UCSD-AML1 (cell line): ENCODE results near the gene COL23A1.
"Not testable (repeated sequence)": the region's sequence is repeated elsewhere in the genome, so short reads cannot be mapped to it uniquely, and the experiment has no call there.

Experiments
- DNase-seq: peaks from one replicate; lab custom pipeline; 2025; ENCODE audit not compliant: unreplicated experiment; lab: John Stamatoyannopoulos, UW

COL23A1 gene

GRCh38 chr5:178332210-178332641 lies 258.0 kb downstream of the COL23A1 start:
- no peak for DNase-seq

DNA sequence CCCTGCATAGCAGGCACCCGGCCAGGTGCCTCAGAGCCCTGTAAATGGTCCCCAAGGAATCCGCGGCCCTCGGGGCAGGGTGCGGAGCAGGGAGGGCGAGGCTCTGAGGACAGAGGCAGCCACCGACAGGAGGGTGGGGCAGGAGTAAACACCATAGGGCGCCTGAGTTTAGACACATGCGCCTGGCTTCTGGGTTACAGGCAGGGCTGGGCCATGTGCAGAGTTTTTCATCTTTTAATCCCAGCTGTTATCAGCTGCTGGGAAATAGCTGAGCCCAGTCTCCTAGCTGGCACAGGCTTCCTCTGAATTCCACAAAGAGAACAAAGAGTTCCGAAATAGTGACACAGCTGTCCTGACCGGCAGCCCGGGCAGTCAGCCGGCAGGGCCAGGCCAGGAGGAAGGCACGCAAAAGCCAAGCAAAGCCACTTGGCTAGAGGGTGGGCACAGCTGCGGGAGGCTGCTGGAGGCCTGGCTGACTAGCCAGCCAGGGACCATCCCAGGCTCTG lies 258.6 kb downstream of the COL23A1 start:
- no peak for DNase-seq

- DNase-seq, result no peak
Measured at GRCh38 chr5:178330791-178331404, 259.3 kb downstream of the COL23A1 start.

GRCh38 chr5:178328826-178329730 lies 261.1 kb downstream of the COL23A1 start:
- no peak for DNase-seq

DNA sequence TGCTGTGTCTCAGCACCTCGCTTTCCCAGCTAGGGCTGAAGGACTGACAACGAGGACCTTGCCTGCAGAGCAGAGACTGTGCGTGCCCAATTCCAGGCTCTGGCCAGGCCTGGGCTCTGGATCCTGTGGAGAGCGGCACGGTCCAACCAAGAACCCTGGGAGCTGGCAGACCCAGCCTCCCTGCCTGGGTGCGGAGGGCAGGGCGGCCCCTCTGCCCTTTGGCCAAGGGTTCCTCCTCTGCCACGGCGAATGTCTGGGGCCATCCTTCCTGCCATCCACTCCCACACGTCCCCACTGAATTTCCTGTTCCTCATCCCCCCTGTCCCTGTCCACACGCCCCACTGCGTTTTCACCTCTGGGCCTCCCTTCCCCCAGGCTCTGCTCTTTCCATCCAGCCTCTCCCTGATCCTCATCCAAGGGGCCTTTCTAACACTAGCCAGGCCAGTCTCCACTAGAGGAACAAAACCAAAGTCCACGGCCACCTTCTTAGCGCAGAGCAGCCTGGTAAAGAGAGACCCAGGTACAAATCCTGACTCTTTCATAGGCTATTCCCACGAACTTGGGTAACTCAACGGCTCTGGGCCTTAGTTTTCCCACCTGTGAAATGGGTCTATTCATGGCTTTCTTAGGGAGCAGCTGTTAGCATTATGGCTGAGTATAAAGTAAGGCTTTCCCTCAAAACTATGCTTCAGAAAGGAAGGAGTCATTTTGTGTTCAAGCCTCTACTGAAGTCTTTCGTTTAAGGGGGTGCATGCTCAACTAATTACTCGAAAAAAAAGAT lies 262.1 kb downstream of the COL23A1 start:
- DNase-seq, result no peak

DNA sequence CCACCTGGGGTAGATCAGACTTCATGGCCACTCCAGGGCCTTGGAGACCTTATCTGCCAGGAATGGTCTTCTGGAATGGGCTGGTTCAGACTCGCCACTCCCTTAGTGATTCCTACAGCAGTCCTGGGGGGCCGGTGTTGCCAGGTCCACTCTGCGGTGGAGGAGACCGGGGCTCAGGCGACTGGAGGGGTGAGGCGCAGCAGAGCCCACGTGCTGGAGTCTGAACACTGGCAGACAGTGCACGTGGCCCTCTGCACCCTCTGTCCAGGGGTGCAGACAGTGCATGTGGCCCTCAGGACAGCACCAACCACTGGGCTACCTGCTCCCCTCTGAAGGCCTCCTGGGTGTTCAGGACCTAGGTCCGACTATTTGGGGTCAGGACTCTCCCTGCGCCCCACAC lies 262.7 kb downstream of the COL23A1 start:
- no peak for DNase-seq

- no peak for DNase-seq
Measured at GRCh38 chr5:178326374-178326715, 263.8 kb downstream of the COL23A1 start.

DNA sequence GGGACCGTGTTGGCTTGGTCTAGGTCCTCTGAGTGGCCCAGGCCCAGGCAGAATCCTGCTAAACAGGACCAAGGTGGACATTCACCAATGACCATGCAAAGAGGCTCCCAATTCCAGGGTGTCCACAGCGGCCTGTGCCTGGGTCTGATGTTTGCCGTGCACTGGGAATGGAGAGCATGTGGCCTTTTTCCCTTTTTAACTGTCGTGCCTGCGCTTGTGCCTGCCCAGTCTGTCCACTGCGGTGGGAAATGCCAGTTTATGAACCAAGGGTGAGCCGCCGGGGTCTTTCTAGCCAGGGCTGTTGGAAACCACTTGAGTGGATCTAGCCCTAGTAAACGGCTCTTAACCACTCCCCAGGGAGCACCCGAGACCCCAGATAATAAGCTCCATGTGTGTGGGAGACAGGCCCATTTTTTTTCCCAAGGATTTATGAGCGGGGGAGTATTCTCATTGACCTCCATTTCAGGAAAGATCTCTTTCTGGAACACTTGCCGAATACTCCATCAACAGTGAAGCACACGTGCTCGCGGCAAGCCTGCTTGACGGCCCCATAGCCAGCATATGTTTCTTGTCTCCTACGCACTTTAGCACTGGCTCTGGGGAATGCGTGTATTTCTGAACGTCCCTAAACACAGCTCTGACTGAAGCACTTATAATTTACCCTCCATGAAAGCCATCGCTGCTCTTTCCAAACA lies 264.4 kb downstream of the COL23A1 start:
- no peak for DNase-seq

GRCh38 chr5:178325311-178325678 lies 264.9 kb downstream of the COL23A1 start:
- no peak for DNase-seq

DNA sequence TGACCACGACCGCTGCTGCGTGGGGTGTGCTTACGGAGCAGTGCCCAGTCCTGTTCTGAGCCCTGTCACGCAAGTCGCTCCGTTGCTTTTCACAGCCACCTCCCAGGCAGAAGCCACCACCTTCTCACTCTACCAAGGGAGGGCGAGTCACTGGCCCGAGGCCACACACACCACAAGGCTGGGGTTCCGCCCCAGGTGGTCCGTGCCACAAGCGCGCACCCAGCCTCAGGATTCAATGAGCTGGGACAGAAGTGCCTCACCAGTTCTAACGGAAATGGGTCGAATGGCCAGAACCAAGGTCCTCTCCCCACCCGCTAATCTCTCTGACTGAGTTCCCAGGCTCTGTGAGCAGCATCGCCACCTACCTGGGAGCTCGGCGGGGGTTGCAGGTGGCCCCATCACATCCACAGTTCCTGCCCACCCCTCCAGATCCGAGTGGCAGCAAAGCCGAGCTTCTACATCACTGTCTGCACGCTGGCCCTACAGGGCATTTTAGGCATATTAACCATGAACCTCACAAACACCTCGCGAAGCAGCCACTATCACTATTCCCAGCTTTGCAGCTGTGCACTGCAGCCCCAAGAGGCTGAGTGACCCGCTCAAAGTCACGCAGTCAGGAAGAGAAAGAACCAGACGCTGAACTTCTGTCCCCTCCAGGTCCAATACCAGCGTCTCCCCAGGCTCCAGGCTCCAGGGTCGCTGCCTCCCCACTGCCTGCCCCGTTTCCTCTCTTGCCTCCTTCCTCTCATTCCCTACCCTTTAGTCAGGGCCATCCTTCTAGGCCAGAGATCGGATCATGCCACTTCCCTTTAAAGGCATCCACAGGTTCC lies 265.5 kb downstream of the COL23A1 start:
- no peak for DNase-seq

GRCh38 chr5:178323961-178324360 lies 266.2 kb downstream of the COL23A1 start:
- DNase-seq, result no peak

- no peak for DNase-seq
Measured at GRCh38 chr5:178323541-178323865, 266.7 kb downstream of the COL23A1 start.

DNA sequence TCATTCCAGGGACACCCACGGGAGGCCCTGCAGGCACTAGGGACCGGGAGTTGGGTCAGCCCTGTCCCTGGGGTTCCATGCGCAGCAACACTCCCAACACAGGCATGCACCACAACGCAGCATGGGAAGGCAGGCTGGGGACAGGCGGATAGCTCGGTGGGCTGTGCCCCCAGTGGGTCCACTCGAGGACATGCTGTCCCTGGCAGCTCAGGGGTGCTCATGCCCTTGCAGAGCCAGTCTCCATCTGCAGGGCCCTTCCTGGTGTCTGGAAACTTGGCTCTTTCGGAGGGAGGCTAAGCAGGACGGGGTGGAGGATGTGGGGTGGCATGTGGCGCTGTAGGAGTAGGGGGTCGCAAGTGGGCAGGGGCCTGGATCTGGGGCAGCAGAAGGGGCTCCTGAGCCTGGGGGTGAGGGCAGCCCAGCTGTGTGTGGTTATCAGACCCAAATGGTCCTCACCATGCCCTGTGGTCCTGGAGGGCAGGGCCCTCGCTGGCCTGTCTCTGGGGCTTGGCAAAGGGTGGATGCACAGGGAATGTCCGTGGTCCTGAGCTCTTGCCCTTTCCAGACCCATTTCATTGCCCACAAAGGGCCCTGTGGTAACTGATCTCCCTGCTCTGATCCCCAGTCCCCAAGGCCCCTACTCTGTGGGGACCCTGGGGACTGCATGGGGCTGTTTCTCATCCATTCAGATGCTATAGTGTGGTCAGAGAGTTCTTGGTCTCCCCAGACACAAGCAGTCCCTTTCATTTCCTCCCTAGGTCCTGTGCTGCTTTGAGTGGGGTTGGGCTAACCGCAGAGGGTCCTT lies 267.3 kb downstream of the COL23A1 start:
- DNase-seq, result no peak

GRCh38 chr5:178320281-178320855 lies 269.8 kb downstream of the COL23A1 start:
- no peak for DNase-seq

DNA sequence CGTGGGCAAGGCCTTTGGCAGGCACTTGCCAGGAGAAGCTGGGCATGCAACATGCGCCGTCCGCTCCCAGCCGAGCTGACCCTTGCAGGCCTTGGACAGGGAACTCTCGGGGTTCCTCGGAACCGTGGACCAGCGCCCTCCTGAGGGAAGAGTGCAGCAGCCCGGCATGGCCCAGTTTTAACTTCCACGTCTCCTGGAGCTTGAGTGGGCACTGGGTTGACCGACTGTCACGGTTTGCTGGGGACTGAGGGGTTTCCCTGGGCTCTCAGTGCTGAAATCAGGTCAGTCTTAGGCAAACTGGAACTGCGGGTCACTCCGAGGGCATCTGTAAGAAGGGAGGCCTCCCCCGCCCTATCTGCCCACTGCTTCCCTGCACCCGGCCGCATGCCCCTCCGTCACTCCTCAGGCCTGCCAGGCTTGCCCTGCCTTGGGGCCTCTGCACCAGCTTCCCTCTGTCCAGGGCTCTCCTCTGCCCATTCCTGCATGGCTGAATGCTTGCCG lies 270.6 kb downstream of the COL23A1 start:
- no peak for DNase-seq

DNA sequence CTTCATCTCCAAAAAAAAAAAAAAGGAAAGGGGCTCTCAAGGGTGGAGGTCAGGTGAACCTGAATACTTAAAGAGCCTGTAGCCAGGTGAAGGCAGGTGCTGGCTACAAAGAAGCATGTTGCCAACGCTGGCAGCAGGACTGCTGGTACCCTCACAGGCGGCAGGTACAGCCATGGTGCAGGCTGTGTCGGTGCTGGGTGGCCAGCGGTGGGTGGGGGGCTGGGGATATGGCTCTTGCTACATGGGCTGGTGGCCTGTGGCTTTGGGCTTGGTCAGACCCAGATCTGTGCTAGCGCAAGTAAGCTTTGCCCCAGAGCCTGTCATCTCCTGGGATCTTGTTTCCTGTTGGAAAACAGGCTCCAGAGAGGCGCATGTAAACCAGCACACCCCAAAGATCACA lies 271.3 kb downstream of the COL23A1 start:
- DNase-seq, result no peak

- no peak for DNase-seq
Measured at GRCh38 chr5:178318382-178318781, 271.8 kb downstream of the COL23A1 start.

- DNase-seq, result not testable (repeated sequence)
Measured at GRCh38 chr5:178317727-178318126, 272.5 kb downstream of the COL23A1 start.
